Uterus (tissue), 2 donors: ENCODE results near the gene PDK1.

ENCODE experiments used
- CTCF ChIP-seq, 4 experiments: fragments of 200-600 bp in 2 of 4; fragments of 450-650 bp in 2 of 4; sonication (generic) in 2 of 4; IDR thresholded peaks; one replicate each; pipeline ENCODE4 v1.5.1; 2016 to 2019; ENCODE audit warnings: antibody characterized with exemption in 4 of 4, mild to moderate bottlenecking in 2 of 4, moderate library complexity in 1 of 4
- POLR2A ChIP-seq, 2 donors: fragments of 450-650 bp; IDR thresholded peaks; one replicate each; pipeline ENCODE4 v1.6.1; 2016; ENCODE audit warnings: antibody characterized with exemption in 2 of 2, mild to moderate bottlenecking in 1 of 2, moderate library complexity in 1 of 2

GRCh38 chr2:172574965-172575364 lies 19.1 kb downstream of the PDK1 start:
- TF ChIP-seq POLR2A (IDR thresholded peaks at IDR 0.05), result no peak
- no peak for TF ChIP-seq CTCF (IDR thresholded peaks at IDR 0.05)
